HG03520 (cell line): Measurements from ENCODE around the gene PRKRIP1.
A peak's percentile ranks its signal among the peaks of the same experiment; 100 is the strongest.
"Not testable (repeated sequence)": the region's sequence is repeated elsewhere in the genome, so short reads cannot be mapped to it uniquely, and the experiment has no call there.

Experiments
- ATAC-seq: cut with Tn5 transposase; IDR thresholded peaks from one replicate; pipeline ENCODE4 v1.9.1; 2021; ENCODE audit warnings: mild to moderate bottlenecking, moderate library complexity; ENCODE audit not compliant: unreplicated experiment

Gene PRKRIP1

DNA sequence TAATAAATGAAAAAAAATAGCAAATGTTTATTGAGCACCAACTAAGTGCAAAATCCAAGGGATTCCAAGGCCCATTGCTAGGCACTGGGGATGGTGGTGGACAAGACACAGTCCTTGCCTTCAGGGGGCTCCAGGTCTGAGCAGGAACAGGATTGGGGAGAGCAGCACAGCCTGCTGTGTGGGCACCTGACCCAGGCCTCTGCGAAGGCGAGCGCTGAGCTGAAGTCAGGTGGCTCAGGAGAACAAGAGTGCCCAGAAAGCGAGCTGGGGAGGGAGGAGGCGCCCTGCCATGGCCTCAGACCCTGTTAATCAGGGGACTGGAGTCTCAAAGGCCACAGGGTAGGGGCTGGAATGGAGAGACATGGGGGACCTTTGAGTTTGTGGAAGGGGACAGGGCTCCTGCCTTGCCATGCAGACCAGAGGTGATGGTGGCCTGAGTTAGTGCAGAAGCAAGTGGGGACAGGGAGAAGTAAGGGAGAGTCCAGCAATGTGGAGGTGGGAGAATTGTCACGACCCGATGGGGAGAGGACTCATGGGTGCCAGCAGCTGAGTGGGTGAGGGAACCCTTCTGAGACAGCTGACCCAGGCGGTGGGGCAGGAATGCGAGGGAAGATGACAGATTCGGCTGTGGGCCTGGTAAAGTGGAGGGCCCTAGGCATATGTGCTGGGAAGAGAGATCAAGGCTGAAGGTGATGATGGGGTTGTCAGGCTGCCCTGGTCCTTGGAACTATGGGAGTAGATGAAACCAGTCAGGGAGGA lies 33.2 kb downstream of the PRKRIP1 start:
- ATAC-seq: no peak

DNA sequence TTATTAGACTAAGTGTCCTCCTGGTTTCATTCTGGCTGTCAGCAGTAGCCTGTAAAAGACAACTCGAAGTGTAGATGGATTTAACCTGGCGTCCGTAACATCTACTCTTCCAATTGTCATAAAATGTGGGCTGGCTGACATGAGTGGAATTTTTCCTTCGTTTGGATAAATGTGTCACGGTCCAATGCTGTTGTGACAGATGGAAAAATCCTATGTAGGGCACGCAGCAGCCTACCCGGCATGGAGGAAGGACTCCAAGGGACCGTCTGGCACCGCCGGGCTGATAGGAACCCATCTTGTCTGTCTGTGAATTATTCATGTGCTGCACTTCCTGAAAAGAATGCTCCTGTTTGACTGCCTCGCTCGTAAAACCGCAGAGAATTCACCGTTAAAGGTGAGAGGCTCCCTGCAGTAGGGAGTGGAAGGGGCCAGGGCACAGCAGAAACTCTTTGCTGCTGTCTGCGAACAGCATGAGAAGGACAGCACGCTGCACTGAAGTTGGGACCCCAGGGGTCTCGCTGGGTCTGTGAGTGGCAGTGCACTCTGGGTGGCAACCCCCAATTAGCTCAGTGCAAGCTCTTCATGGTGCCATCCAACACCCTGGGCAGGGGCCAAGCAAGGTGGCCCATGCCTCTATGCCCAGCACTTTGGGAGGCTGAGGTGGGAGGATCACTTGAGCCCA lies 35.6 kb downstream of the PRKRIP1 start:
- no peak for ATAC-seq

DNA sequence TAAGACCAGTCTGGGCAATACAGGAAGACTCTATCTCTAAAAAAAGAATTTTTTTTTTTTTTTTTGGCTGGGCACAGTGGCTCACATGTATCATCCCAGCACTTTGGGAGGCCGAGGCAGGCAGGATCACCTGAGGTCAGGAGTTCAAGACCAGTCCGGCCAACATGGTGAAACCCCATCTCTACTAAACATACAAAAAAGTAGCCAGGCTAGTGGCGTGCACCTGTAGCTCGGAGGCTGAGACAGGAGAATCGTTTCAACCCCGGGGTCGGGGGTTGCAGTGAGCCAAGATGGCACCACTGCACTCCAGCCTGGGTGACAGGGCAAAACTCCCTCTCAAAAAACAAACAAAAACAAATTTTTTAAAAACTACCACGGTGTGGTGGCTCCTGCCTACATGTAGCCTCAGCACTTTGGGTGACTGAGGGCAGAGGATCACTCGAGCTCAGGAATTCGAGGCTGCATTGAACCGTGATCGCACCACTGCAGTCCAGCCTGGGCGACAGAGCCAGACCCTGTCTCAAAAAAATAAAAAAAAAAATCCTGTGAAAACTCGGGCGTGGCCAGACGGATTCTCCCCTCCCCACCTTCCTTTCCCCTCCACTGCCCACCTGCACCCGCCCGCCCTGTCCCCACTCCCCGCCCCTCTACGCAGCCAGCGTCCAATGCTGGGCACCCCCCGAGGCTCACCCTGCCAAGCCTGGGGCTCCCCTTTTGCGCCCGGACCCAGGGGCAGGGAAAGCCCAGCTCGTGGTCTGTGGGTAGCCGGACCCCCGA lies 36.5 kb downstream of the PRKRIP1 start:
- ATAC-seq: peak; percentile 25

DNA sequence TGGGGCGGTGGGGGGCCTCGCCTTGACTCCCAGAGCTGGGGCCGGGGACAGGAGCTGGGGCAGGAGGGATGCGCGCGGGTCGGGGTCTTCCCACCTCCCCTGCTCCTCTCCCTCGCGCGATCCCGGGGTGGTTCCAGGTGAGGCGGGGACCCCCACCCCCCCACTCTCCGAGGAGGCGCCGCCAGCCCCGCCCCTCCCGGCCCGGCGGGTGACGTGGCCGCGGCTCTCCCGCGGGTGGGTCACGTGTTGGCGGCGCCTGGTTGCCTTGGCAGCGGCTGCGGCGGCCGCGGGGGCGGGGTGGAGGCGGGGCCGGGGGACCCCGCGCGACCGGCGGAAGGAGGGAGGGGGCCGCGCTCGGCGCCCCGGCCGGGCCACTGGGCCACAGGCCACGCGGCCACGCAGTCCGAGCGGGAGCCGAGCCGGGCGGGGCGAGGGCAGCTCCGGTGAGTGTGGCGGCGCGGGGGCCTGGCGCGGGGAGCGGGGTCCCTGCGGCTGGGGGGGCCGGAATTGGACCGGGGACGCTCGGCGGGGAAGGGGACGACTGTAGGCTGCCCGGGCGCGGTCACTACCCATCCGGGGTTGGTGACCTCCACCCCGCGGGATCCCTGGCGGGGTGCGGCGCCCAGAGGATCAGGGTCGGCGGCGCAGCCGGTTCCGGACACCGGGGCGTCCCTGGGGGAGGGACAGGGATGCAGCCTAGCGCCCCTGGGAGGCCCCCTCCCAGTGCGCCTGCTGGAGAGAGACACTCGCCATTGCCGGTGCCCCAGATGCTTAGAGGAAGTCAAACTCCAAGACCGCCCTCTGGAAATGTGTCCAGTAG lies 37.3 kb downstream of the PRKRIP1 start, which contains the start of gene ORAI2:
ORAI2 (plus strand) TSS at position 357 of the 820 bp plus-strand sequence. CDS start 5,382 bp downstream, outside the sequence.
- peak; percentile 71 for ATAC-seq

DNA sequence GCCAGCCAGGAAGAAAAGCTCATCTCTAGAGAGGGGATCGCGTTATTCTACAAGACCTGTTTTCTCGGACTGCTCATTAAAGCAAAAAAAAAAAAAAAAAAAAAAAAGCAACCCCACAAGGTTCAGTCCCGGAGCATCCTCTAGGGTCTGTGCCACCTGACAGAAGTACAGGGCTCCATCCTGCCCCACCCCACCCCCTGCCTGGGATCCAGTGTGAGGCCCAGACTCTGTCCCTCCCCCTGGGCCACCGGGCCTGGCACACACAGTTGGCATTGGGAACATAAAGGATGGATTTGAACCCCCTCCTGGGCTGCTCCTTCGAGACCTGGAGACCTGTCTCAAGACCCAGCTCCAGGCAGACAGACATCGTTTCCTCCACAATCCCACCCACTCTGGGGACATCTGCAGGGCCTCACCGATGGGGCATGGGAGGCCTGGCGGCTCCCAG lies 37.9 kb downstream of the PRKRIP1 start:
- ATAC-seq: no peak

DNA sequence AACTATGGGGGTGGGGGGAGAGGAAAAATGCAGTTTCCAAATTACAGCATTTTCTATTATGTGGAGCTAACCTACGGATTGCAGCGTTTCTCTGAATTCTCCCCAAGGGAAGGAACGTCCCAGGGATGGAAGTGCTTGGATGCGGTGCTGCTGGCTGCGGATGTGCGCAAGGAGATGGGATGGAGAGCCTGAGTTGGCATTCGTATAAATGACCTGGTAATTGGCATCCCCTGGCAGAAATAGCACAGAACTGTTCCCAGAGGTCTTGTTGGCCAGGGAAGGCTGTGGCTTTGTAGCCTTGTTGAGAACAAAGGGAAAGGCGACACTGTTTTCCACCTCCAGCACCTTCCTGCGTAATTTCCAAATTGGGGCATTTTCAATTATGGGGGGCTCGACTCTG lies 40.0 kb downstream of the PRKRIP1 start:
- ATAC-seq: no peak

DNA sequence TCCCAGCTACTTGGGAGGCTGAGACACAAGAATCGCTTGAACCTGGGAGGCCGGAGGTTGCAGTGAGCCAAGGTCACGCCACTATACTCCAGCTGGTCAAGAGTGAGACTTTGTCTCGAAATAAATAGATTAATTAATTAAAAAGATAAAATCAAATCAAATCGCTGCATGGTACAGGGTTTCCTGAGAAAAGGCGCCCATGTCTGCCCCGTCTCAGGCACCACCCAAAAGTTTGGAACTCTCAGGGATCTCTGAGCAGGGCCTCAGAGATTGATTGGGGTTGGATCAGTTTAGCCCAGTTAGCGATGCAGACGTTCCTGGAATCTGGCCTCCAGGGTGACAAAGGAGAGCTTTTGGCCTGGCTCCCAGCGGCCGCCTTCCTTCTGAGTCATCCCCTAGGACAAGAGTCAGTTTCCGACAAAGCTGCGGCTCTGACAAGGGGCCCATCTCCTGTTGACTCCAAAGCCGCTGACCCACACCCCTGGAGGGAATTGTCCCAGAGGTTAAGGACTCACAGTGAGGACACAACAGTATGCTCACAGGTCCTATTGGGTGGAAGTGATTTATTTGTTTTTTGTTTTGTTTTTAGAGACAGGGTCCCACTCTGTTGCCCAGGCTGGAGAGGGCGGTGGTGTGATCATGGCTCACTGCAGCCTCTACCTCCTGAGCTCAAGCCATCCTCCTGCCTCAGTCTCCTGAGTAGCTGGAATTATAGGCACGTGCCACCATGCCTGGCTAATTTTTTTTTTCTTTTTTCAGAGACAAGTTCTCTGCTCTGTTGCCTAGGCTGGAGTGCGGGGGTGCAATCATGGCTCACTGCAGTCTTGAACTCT lies 44.0 kb downstream of the PRKRIP1 start:
- ATAC-seq: no peak

DNA sequence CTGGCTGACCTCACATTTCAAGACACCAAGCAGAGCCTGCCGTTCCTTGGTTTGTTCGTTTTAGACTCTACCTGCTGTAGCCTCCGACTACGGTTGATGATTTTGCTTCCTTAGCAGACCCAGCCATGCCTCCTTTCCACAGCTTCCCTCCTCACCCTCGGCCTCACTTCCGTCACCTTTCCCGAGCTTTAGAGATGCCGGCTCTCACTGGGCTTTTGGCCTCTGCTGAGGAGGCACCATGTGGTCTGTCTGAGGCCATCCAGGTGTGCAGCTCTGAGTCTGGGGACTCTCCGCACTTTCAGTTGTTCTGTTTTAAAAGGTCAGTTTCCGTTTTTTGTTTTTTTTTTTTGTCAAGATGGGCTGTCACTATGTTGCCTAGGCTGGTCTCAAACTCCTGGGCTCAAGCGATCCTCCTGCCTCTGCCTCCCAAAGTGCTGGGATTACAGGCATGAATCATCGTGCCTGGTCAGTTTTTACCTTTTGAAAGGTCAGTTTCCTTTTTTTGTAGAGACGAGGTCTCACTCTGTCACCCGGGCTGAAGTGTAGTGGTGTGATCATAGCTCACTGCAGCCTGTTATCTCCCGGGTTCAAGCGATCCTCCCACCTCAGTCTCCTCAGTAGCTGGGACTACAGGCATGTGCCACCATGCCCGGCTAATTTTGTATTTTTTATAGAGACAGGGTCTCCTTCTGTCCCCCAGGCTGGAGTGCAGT lies 49.0 kb downstream of the PRKRIP1 start:
- ATAC-seq: peak; percentile 38

DNA sequence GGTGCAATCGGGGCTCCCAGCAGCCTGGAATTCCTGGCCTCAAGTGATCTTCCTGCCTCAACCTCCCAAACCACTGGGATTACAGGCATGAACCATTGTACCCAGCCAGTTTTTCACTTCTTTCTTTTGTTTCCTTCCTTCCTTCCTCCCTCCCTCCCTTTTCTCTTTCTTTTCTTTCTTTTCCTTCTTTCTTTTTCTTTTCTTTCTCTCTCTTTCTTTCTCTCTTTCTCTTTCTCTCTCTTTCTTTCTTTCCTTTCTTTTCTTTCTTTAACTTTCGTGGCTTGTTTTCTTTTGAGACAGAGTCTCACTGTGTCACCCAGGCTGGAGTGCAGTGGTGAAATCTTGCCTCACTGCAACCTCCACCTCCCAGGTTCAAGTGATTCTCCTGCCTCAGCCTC lies 49.5 kb downstream of the PRKRIP1 start:
- ATAC-seq: no peak

DNA sequence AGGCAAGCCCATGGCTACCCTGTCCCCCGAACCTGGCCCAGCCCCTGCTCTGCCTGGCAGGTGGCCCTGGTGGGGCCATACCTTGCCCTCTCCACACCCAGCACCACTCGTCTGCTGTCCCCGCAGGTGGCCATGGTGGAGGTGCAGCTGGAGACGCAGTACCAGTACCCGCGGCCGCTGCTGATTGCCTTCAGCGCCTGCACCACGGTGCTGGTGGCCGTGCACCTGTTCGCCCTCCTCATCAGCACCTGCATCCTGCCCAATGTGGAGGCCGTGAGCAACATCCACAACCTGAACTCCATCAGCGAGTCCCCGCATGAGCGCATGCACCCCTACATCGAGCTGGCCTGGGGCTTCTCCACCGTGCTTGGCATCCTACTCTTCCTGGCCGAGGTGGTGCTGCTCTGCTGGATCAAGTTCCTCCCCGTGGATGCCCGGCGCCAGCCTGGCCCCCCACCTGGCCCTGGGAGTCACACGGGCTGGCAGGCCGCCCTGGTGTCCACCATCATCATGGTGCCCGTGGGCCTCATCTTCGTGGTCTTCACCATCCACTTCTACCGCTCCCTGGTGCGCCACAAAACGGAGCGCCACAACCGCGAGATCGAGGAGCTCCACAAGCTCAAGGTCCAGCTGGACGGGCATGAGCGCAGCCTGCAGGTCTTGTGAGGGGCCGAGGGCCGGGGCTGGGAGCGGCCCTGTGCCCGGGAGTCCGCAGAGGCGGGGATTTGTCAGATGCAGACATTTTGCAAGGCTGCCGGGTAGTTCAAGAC lies 50.4 kb downstream of the PRKRIP1 start:
- ATAC-seq: no peak

DNA sequence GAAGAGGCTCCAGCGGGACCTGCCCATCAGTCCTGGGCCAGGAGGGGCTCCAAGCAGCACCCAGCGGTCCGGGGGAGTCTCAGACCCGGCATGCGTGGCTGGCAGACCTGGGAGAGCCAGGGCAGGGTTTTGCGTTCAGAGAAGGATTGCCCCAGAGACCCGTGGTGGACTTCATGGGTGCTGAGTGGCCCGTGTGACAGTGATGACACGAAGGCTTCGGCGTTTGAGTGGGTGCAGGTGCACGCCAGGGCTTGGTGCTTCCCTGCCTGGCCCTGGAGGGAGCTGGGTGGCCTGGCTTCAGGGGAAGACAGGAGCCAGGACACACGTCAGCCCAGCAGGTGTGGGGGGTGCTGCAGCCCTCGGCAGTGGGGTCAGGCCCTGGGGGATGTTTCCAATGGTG lies 51.1 kb downstream of the PRKRIP1 start:
- ATAC-seq: no peak

DNA sequence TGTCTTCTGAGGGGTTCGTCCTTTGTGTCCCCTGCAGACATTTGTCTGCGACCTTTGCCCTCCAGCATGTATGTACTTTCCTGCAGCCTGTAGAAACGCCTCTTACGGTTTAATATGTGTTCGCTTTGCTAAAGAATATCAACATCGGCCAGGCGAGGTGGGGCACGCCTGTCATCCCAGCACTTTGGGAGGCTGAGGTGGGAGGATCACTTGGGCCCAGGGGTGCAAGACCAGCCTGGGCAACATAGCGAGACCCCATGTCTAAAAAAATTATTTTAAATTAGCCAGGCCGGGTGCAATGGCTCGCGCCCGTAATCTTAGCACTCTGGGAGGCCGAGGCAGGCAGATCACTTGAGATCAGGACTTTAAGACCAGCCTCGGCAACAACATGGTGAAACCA lies 53.0 kb downstream of the PRKRIP1 start:
- no peak for ATAC-seq

DNA sequence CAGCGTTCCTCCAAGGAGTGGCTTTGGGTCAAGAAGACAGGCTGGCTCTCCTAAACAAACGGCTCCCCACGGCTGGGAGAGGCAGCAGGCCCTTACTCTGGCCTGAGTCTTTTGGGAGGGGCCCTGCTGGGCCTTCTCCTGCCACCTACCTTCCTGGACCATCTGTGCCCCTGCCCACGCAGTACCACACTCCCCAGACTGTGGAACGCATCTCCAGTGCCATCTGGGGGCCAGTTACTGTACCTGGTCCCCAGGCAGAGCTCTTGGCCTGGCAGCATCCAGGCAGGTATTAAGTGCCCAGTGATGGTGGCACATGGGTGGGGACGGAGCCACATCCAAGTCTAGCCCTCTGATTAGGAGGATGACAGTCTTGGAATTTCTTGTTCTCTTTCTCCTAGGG lies 54.1 kb downstream of the PRKRIP1 start:
- no peak for ATAC-seq

DNA sequence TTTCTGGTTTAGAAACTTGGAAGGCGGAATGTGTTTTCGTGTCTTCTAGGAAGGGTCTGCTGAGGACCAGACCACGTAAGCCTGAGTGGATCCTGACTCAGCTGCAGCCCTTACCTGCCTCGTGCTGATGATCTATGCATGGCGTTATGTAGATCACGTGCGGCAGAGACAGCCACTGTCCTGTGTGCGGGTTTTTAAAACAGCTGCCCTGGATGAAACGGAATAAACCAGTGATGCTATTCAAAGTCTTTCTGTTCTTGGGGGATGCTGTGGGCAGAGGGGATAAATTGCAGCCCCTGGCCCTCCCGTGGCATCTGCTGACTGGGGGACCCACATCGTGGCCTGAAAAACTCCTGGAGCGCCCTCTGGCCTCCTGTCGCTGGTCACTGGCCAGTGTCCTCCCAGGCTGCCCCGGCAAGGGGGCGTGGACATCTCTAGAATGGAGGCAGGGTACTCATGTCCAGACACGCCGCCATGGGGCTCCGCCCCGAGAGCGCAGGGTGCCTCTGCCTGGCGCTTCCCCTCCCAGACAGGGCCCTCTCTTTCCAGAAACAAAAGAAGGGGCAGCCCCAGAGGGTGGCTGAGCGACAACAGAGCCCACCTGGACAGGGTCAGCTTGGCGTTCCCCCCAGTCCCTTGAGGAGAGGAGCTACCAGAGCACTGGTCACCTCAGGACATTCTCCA lies 55.4 kb downstream of the PRKRIP1 start:
- ATAC-seq: no peak

DNA sequence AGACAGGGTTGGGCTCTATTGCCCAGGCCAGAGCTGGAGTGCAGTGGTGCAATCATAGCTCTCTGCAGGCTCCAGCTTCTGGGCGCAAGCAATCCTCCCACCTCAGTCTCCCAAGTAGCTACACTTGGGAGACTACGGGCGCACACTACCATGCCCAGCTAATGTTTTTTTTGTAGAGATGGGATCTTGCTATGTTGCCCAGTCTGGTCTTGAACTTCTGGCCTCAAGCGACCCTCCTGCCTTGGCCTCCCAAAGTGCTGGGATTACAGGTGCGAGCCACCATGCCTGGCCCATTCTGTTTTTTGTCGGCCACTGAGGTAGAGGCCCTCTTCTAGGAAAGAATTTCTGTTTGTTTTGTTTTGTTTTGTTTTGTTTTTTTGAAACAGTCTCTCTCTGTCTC lies 56.3 kb downstream of the PRKRIP1 start:
- no peak for ATAC-seq

DNA sequence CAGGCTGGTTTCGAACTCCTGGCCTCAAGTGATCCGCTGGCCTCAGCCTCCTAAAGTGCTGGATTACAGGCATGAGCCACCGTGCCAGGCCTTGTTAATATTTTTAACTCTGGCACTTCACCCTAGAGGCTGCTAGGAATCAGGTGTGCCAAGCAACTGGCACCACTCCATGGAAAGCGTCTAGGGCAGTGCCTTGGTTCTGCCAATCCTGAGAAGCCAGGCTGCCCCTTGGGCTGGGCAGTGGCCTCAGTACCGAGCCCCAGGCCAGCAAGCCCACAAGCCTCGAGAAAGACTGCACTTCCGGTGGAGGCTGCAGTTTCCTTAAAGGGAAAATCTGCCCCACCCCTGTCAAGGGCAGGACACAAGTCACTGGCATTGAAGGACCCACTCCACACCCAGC lies 57.2 kb downstream of the PRKRIP1 start:
- no peak for ATAC-seq

DNA sequence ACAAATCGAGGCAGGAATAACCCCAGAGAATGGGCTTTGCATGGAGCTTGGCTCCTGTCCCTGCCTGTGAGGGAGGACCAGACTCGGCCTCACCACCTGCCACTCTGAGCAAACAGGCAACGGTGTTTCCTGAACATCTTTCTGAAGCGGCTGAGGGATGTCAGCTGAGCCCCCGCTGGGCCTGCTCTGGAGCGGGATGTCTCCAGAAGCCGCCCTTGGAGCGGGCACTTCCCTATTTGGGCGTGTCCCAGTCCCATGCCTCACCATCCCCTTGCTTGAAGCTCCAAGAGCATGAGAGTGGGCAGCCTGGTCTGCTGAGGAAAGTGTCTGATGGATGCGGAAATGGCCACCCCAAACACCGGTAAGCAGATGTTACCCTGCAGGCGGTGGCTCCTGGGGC lies 58.3 kb downstream of the PRKRIP1 start:
- no peak for ATAC-seq

DNA sequence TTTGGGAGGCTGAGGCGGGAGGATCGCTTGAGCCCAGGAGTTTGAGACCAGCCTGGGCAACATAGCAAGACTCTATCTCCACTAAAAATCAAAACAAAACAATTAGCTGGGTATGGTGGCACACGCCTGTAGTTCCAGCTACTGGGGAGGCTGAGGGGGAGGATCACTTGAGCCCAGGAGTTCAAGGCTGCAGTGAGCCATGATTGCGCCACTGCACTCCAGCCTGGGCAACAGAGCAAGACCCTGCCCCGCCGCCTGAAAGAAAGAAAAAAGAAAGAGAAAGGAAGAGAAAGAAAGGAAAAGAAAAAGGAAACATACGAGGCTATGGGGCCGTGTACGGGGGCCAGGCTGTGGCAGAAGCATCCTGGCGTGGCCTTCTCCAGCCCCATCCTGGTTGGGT lies 58.8 kb downstream of the PRKRIP1 start:
- ATAC-seq: not testable (repeated sequence)
